Endothelial cell of umbilical vein (primary cell): ENCODE data around the gene BCAS3.

Experiments
- CTCF ChIP-seq, 2 donors: IDR thresholded peaks; 1 replicate in 1 of 2; 2 replicates in 1 of 2; pipeline ENCODE4 v1.5.1; 2011; ENCODE audit warnings: low read length in 2 of 2, mild to moderate bottlenecking in 2 of 2, moderate library complexity in 2 of 2, control low read depth in 1 of 2, inconsistent platforms in 1 of 2, low read depth in 1 of 2; ENCODE audit not compliant: insufficient read depth in 1 of 2; ENCODE audit errors: extremely low read depth in 1 of 2
- EZH2 ChIP-seq: IDR thresholded peaks from 2 replicates; pipeline ENCODE4 v1.6.1; 2012; ENCODE audit warnings: borderline replicate concordance, low read depth, mild to moderate bottlenecking, moderate library complexity, low read length, inconsistent platforms; ENCODE audit not compliant: severe bottlenecking
- MAX ChIP-seq: IDR thresholded peaks from 2 replicates; pipeline ENCODE4 v1.6.1; 2011; ENCODE audit not compliant: insufficient read depth, insufficient read length
- POLR2A ChIP-seq: IDR thresholded peaks from 2 replicates; pipeline ENCODE4 v1.6.1; 2012; ENCODE audit warnings: low read depth, mild to moderate bottlenecking, control low read depth, low read length
- POLR2AphosphoS5 ChIP-seq: IDR thresholded peaks from 2 replicates; pipeline ENCODE4 v1.6.1; 2012; ENCODE audit warnings: low read depth, mild to moderate bottlenecking, control low read depth, low read length, moderate library complexity; ENCODE audit not compliant: insufficient read depth

- TF ChIP-seq CTCF (IDR thresholded peaks at IDR 0.05; ENCODE audit: extremely low read depth in 1 of 2, insufficient read depth in 1 of 2, low read depth in 1 of 2, low read length in 2 of 2) (no peak), POLR2A (no peak), POLR2AphosphoS5 (no peak), MAX (no peak), EZH2 (no peak)
Observed at GRCh38 chr17:60685437-60685836, 7.8 kb downstream of the BCAS3 start.
